GM21423 (cell line): Measurements from ENCODE around the gene OTOL1.
"Not testable (repeated sequence)": the region's sequence is repeated elsewhere in the genome, so short reads cannot be mapped to it uniquely, and the experiment has no call there.

Experiments used
- ATAC-seq: cut with Tn5 transposase; IDR thresholded peaks from one replicate; pipeline ENCODE4 v1.9.1; 2021; ENCODE audit warnings: mild to moderate bottlenecking, moderate library complexity; ENCODE audit not compliant: unreplicated experiment

The OTOL1 gene

GRCh38 chr3:161496508-161496907, at the start of gene OTOL1:
Gene OTOL1, plus strand, starts transcription at chr3:161496808. Its CDS starts 0 bp downstream, at chr3:161496808.
- ATAC-seq = no peak

- no peak for ATAC-seq
Measured at GRCh38 chr3:161449785-161450184, 46.8 kb upstream of the OTOL1 start.

- ATAC-seq = no peak
Measured at GRCh38 chr3:161452179-161452578, 44.4 kb upstream of the OTOL1 start.

GRCh38 chr3:161454615-161455014, 42.0 kb upstream of the OTOL1 start:
- no peak for ATAC-seq

- no peak for ATAC-seq
Measured at GRCh38 chr3:161455962-161456361, 40.6 kb upstream of the OTOL1 start.

- no peak for ATAC-seq
Measured at GRCh38 chr3:161462138-161462537, 34.5 kb upstream of the OTOL1 start.

- ATAC-seq = no peak
Measured at GRCh38 chr3:161471211-161471610, 25.4 kb upstream of the OTOL1 start.

- no peak for ATAC-seq
Measured at GRCh38 chr3:161474139-161474538, 22.5 kb upstream of the OTOL1 start.

GRCh38 chr3:161474741-161475140, 21.9 kb upstream of the OTOL1 start:
- ATAC-seq = no peak

- no peak for ATAC-seq
Measured at GRCh38 chr3:161475206-161475605, 21.4 kb upstream of the OTOL1 start.

- no peak for ATAC-seq
Measured at GRCh38 chr3:161475905-161476304, 20.7 kb upstream of the OTOL1 start.

GRCh38 chr3:161484226-161484625, 12.4 kb upstream of the OTOL1 start:
- ATAC-seq = no peak

GRCh38 chr3:161488284-161488683, 8.3 kb upstream of the OTOL1 start:
- not testable (repeated sequence) for ATAC-seq

GRCh38 chr3:161489395-161489794, 7.2 kb upstream of the OTOL1 start:
- peak; percentile 90 for ATAC-seq

GRCh38 chr3:161490845-161491244, 5.8 kb upstream of the OTOL1 start:
- peak; percentile 47 for ATAC-seq

- no peak for ATAC-seq
Measured at GRCh38 chr3:161498259-161498921, 1.8 kb downstream of the OTOL1 start.

GRCh38 chr3:161500068-161500796, 3.6 kb downstream of the OTOL1 start:
- no peak for ATAC-seq

GRCh38 chr3:161503271-161503670, 6.7 kb downstream of the OTOL1 start:
- ATAC-seq = no peak

- ATAC-seq = peak; percentile 84
Measured at GRCh38 chr3:161508852-161509477, 12.4 kb downstream of the OTOL1 start.

GRCh38 chr3:161510510-161511260, 14.1 kb downstream of the OTOL1 start:
- no peak for ATAC-seq

GRCh38 chr3:161523916-161524315, 27.3 kb downstream of the OTOL1 start:
- no peak for ATAC-seq
